Stimulated activated CD8-positive, alpha-beta memory T cell treated with anti-CD3 and anti-CD28 coated beads, Interleukin-2, amount 100 ng/mL, for 48 hours (primary cell): Measurements from ENCODE around the gene ITIH4.

Source experiments
- DNase-seq, 2 donors: peaks; one replicate each; pipeline ENCODE4 v3.0.0-alpha.2; 2020; ENCODE audit warnings: low read depth in 2 of 2

Gene ITIH4

DNA sequence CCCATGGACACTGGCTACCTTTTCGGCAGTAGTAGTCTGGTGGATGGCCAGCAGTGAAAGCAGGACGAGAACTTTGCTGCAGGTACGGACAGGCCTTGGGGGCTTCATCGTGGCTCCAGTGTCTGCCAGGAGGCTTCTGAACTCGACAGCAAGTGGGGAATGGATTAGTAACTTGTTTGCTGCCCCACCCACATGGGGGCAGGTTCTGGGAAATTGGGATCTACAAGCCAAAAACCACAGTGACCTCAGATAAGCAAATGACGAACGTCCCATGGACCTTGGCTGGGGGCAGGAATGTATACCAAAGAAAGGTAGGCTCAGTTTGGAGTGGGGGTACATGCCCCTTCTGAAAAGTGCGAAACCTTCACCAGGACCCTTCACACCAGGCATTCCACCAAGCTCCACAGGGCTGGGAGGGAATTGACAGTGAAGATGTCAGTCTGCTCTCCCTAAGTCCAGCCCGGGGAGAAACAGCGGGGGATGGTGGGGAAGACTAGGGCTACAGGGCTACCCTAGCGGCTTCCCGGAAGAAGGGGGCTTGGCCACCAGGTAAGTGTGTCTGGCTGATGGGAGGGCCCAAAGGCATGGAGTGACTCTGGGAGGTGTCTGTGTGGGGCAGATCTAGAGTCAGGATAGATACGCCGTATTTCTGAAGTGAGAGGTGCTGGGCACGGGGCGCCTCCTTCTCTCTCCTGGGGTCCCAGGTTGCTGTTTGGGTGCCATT is at the start of gene ITIH4:
ITIH4 (minus strand) TSS at position 138 of the 724 bp plus-strand sequence; CDS start at position 108, 30 bp downstream.
- DNase-seq, result no peak

- no peak for DNase-seq
Observed at GRCh38 chr3:52880047-52880446, 49.6 kb upstream of the ITIH4 start.

DNA sequence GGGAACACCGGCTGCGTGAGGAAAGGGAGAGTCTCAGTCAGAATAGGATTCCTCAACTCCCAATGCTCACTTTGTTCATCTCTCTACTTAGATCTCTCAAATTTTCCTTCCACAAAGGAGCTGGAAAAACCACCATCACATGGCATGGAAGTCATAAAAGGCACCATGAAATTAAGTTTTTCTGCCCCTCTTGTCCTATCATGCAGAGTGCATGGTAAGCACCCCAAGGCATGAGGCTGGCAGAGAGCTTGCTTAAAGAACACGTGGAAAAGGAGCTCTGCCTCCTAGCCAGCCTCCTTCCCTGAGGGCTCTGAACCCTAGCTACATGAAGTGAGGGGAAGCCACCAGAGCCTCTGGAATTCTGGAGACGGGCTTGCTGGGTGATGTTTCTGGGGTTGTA is 49.1 kb upstream of the ITIH4 start:
- no peak for DNase-seq

DNA sequence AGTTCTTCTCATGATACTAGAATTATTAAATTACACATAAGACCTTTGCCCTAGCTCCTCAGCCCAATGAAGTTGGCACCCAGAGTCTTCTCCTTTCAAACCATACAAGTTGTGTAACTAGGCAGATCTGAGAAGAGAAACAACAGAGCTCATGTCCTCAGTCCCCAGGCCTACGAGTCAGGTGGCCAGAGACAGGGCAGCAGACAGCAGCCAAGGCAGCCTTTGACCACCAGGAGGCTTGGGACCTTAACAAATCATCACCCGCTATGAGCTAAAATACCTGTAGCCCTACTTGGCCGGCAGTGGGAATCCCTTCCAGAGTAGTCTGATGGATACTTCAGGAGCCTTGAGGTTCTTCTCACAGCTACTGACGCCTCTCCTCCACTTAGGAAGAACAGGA is 48.6 kb upstream of the ITIH4 start:
- DNase-seq, result no peak

- no peak for DNase-seq
Observed at GRCh38 chr3:52877085-52877484, 46.6 kb upstream of the ITIH4 start.

DNA sequence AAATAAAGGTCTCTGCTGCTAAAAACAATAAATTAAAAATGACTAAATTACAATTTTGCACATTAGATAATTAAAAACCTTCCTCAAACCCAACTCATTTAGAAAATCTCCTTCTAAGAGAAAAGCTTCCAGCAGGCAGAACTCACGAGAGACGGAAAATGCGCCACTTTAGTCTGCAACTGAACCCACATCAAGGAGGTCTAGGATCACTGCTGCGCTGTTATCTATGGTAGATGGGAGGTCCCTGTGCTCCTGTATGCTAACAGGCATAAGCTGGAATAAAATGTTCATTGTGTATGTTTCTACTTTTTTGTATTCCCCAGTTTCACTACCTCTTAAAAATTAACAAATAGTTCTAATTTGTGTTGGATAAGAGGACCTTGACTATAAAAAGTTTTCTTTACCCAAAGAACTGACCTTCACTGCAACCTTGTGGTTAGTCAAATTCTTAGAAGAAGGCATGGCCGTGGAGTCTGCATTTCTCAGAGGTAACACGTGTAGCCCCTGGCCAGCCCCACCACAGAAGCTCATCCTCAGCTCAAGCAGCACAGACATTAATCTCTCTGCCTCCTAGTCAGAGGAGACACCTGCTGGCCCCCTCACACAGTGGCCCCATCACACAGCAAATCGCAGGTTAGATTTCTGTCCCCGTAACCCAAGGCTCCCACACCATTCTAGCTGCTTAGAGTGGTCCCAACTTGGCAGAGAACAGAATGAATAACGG is 44.6 kb upstream of the ITIH4 start:
- DNase-seq, result no peak

DNA sequence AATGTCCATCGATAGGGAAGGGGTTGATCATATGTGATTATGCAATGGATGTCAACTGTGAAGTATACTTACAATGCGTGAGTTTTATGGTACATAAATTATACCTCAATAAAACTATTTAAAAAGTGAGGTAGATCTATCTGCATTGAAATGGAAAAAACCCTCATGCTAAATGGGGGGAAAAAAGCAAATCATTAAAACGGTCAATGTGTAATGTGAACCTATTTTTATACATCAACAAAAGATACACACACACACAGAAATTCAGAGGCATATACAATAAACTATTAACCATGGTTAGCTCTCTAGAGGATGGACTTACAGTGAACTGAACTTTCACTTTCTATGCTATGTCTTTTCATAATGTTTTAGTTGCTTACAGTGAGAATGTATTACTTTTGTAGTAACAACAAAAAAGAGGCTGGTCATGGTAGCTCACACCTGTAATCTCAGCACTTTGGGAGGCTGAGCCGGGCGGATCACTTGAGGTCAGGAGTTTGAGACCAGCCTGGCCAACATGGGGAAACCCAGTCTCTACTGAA is 43.8 kb upstream of the ITIH4 start:
- no peak for DNase-seq

DNA sequence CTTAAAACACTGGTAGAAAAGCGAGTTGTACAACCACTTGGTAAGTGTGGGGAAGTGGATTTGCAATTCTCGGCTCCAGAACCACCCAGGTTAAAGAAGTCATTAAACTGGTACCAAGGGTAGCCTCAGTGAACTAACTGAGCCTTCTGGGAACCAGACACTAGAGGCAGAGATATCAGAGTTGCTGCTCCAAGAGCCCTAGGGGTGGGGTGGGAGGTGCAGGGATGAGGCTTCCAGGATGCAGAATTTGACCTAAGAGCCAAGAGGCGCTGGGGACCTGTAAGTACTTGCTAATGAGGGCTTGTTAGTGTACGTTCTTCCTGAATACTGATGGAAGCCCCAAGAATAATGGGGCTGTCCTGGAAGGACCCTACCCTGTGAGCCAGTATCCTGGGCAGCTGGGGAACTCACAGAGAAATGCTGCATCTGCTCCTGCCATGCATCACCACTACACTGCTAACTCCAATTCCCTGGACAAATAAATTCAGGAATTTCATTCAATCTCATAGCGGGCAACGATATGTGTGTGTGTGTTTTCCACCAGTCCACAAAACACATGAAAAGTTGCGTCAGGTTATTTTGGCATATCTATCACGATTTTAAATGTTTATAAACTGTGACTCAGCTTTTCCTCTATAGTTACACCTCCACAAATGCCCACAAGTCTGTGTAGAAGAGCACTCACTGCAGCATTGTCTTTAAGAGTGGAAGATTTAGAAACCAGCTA is 43.1 kb upstream of the ITIH4 start:
- DNase-seq, result no peak

GRCh38 chr3:52872245-52872644 is 41.8 kb upstream of the ITIH4 start:
- no peak for DNase-seq

GRCh38 chr3:52871761-52872160 is 41.3 kb upstream of the ITIH4 start:
- DNase-seq, result no peak

- DNase-seq, result no peak
Observed at GRCh38 chr3:52870471-52870870, 40.0 kb upstream of the ITIH4 start.

DNA sequence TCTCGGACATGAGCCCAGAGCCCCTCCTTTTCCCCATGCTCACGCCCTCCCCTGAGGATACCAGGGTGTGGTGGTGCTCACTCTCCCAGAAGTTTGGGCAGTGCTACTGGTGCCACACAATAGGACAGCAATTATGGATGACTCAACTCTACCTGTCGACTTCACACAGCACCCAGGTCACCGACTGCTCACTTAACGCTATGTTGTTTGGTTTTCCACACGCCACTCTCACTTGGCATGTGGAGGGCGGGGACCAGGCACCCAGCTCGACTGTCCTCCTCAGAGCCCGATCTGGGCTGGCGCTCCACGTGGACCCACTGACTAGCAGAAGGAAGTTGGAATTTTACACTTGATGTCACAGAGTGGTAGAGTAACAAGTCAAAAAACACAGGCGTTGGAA is 36.0 kb upstream of the ITIH4 start:
- DNase-seq, result no peak

DNA sequence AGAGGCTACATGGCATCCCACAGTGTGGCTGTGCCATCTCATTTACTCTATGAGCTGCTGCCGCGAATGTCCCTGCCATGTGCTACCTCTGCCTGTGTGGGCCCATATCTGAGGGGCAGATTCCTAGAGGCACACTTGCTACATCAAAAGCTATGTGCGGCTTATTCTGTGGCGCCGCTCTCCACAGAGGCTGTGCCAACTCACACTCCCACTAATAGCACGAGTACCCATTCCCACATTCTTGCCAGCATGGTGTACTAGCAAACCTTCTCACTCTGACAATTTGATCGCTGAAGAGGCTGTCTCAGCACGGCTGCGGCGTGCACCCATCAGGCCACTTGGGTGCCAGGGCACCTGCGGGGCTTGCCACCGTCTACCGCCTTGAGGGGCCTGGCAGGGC is 35.5 kb upstream of the ITIH4 start:
- DNase-seq, result no peak

DNA sequence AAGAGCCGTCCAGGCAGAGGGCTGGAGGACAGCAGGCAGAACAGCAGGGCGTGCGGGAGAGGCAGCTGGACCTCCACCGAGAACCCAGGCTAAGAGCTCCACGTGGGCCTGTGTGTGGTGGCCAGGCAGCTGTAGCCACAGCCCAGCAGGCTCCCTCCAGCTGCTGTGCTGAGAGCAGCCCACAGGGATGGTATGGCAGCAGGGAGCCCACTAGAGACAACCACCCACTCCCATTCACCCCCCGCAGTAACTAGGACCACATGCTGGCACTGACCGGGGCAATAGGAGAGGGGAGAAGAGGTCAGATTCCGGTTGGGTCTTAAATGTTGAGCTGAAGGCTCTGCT is 29.9 kb upstream of the ITIH4 start:
- no peak for DNase-seq

- DNase-seq, result no peak
Observed at GRCh38 chr3:52859686-52860423, 29.4 kb upstream of the ITIH4 start.

GRCh38 chr3:52857864-52858263 is 27.4 kb upstream of the ITIH4 start:
- no peak for DNase-seq

DNA sequence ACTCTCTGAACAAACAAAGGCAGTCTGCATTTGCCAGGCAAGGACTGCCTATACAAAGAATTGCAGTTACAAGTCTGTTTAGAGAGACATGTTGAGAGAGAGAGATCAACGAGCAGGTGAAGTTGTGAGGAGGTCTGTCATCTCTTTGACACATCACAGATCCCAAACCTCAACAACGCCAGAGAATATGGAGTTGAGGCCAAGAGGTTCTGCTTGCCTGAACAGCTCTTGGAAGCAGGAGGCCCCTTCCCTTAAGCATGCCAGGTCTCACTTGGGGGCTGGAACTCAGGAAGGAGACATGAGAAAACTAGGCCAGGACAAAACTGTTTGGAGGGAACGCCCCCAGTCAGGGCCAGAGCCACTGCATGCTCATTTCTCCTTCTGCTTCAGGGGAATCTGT is 26.7 kb upstream of the ITIH4 start:
- DNase-seq, result no peak

GRCh38 chr3:52856666-52857065 is 26.2 kb upstream of the ITIH4 start:
- no peak for DNase-seq

- DNase-seq, result no peak
Observed at GRCh38 chr3:52854013-52854412, 23.5 kb upstream of the ITIH4 start.

DNA sequence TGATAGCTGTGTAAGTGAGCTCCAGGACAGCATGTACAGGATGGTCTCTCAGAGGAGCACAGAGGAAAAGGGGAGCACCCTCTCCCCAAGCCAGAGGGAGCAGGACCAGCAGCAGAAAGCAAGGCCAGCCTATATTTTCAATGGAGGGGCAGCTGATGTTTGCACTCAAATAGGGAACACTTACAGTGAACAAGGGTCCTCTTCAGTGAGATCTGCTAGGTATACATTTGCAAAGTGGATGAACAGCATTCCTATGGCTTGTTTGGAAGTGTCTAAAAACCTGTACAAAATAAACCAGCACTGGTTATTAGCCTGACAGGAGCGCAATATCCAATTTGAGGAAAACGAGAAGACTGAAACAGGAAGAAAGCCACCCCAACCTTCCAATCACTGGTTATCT is 21.9 kb upstream of the ITIH4 start:
- DNase-seq, result no peak

- DNase-seq, result peak in 1 of 2 donors; percentile 8
Observed at GRCh38 chr3:52851348-52851747, 20.9 kb upstream of the ITIH4 start.

GRCh38 chr3:52849656-52850055 is 19.2 kb upstream of the ITIH4 start:
- DNase-seq, result no peak
